Activated gamma-delta T cell treated with Interleukin-2 at 50 U/mL for 16 hours (primary cell): Measurements from ENCODE around the gene INSYN2B.
"Not testable (repeated sequence)": the region's sequence is repeated elsewhere in the genome, so short reads cannot be mapped to it uniquely, and the experiment has no call there.

ENCODE experiments used
- DNase-seq: peaks from one replicate; pipeline ENCODE4 v3.0.0-alpha.2; 2020

INSYN2B gene

GRCh38 chr5:169840405-169840804 is 139.9 kb downstream of the INSYN2B start:
- no peak for DNase-seq

GRCh38 chr5:169838688-169839087 is 141.6 kb downstream of the INSYN2B start:
- DNase-seq = no peak

DNA sequence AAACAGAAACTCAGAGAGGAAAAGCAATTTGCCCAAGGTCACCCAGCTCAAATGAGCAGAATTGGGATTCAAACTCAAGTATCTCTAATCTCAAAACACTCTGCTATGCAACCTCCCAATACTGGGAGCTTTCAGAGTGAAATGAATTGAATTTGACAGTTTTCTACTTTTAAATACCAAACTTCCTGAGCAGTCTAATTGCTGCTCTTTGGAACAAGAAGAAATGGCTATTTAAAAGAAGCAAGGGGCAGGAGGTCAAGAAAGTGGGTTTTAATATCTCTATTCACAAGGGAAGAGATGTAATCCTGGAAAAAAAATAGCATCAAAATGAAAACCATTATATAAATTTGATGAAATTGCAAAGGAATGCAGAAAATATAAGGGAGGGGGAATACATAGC is 142.6 kb downstream of the INSYN2B start:
- DNase-seq = no peak

- no peak for DNase-seq
These were observed 143.3 kb downstream of the INSYN2B start for GRCh38 chr5:169836835-169837536.

- DNase-seq = not testable (repeated sequence)
These were observed 145.8 kb downstream of the INSYN2B start for GRCh38 chr5:169834540-169834939.

DNA sequence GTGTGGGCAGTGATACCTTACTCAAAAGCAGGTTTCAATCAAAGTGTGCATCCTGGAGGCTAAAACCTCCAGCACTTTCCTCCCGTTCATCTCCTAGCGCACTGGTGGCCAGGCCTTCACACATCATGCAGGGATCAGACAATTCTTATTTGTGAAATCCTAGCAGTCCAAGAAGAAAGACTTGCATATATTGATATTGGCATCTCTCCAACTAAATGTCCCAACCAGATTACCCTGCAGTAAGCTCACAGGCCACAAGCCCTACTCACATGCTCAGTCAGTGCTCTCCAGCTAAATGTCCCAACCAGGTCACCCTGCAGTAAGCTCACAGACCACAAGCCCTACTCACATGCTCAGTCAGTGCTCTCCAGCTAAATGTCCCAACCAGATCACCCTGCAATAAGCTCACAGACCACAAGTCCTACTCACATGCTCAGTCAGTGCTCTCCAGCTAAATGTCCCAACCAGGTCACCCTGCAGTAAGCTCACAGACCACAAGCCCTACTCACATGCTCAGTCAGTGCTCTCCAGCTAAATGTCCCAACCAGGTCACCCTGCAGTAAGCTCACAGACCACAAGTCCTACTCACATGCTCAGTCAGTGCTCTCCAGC is 146.5 kb downstream of the INSYN2B start:
- DNase-seq = not testable (repeated sequence)

- no peak for DNase-seq
These were observed 147.4 kb downstream of the INSYN2B start for GRCh38 chr5:169832845-169833244.

DNA sequence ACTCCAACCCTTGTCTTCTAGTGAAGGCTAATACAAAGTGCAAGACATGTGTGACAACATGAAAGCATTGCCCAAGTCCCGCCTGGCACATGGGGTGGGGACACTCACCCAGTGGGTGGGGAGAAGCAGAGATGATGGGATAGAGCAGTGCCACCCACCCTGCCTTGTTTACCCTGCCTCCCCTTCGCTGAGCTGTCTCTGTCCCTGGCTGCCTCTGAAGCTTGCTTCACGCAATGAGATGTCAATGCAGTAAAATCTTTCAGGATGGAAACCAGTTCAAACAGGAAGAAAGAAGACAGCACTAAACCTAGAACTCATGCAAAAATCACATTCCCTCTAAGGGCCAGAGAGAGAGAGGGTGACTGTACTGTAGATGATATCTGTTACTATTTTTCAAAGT is 148.0 kb downstream of the INSYN2B start:
- no peak for DNase-seq

GRCh38 chr5:169831331-169831730 is 149.0 kb downstream of the INSYN2B start:
- no peak for DNase-seq

- DNase-seq = no peak
These were observed 151.9 kb downstream of the INSYN2B start for GRCh38 chr5:169828385-169828784.

- DNase-seq = no peak
These were observed 152.5 kb downstream of the INSYN2B start for GRCh38 chr5:169827769-169828168.

DNA sequence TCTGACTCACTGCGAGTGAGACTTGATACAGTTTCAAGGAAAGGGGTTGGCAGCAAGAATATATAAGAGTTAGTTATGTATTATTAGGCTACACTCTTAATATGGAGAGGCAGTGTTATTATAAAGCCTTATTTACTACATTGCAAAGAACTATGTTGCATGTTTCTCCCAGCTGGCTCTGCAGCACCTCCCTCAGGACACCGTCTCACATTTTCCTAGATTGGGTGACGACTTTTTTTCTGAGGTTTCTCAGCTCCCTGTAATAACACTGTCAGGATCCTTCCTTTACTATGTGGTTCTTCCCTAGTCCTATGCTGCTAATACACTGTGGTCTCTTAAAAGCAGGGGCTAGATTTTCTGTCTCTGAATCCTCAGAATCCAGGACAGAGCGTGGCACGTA is 153.7 kb downstream of the INSYN2B start:
- DNase-seq = no peak

GRCh38 chr5:169817031-169817430 is 163.3 kb downstream of the INSYN2B start:
- DNase-seq = no peak

DNA sequence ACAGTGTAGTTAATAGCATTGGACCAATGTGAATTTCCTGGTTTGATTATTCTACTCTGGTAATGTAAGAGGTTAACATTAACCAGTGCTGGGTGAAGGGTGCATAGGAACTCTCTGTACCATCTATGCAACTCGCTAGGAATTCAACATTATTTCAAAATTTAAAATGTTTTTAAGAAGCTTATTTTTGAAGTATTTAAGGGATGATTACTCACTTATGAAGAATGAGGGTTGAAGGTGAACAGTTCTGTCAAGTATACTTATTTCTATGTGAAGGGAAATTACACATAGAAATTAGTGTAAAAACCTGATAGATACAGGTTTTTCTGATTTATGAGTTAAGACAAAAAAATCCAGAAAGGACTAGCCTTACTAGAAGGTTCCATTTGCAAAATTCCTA is 165.8 kb downstream of the INSYN2B start:
- no peak for DNase-seq
